ENCODE results near the gene STAP2.

DNA sequence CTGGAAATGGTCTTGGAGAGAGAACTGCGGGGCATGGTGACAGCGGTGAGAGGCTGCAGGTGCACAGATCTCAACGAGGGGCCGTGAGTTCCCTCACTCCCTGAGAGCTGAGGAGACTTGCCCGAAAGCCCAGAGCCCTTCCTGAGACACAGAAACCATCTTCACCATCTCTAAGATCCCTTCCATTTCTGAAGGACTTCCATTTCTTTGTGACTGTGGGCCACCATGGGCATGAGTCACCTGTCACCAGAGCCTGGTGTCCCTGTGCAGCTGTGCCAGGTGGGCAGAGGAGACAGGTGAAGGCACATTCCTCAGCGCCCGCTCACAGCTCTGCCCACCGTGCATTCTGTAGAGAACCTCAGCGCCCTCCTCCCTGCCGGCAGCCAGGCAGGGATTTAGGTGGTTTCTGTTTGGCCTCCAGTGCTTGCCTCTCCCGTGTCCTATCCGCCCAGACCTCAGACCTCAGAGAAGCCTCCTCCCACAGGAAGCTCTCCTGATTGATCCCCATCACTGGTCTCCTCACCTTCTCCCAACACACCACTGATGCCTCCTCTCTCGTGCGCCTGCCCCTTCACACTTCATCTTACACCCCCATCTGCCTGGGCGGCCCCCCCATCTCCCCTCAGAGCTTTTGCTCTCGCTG is 37.5 kb upstream of the STAP2 start:
- TF ChIP-seq GATA2 (IDR thresholded peaks at IDR 0.05; ENCODE audit: insufficient read depth, insufficient read length, low read depth, low read length), result no peak
- TF ChIP-seq CTCF (IDR thresholded peaks at IDR 0.05; ENCODE audit: extremely low read depth in 1 of 2, insufficient read depth in 1 of 2, low read depth in 1 of 2, low read length in 2 of 2), result no peak
